ENCODE data around the gene PALD1.

GRCh38 chr10:70535451-70535850 is 56.9 kb downstream of the PALD1 start:
- TF ChIP-seq EP300 (IDR thresholded peaks at IDR 0.05) (no peak), POLR2AphosphoS5 (IDR thresholded peaks at IDR 0.05) (no peak), POLR2A (IDR thresholded peaks at IDR 0.05) (no peak), CTCF (IDR thresholded peaks at IDR 0.05) (no peak)

All from suprapubic skin (tissue), 4 donors.